Panc1 (cell line): ENCODE results near the gene CDK6. TPM values are rescaled to one million over a fixed set of nuclear protein-coding genes. Genes with fewer than 3 reads are reported as not detected.

Experiments
- ATAC-seq: fragments of 200-7000 bp; cut with Tn5 transposase; 2 replicates; pipeline ENCODE4 v1.9.1; 2020; ENCODE audit warnings: mild to moderate bottlenecking, moderate library complexity
- BruUV-seq: library from RNA; stranded (reverse); fragments of 400-500 nt; replicated peaks from 2 replicates; lab custom pipeline; 2021; lab: Mats Ljungman, UMichigan
- CTCF ChIA-PET: fragments of 300-600 bp; sonication (Branson Sonifier 250); formaldehyde crosslinking; loops from one replicate; lab custom pipeline; 2022; ENCODE audit warnings: antibody characterized with exemption; lab: Charles Lee
- POLR2A ChIA-PET: fragments of 300-600 bp; sonication (Branson Sonifier 250); formaldehyde crosslinking; loops from one replicate; lab custom pipeline; 2022; ENCODE audit warnings: antibody characterized with exemption; lab: Charles Lee
- DNase-seq: peaks from one replicate; pipeline ENCODE4 v3.0.0-alpha.2; 2010; ENCODE audit warnings: low read depth, low spot score
- H3K27ac ChIP-seq: 2 replicates; pipeline ENCODE4 v1.5.1; 2011; ENCODE audit warnings: mild to moderate bottlenecking, low read length, inconsistent platforms
- H3K27me3 ChIP-seq: fragments of 200-500 bp; sonication (Bioruptor generic); 2 replicates; pipeline ENCODE4 v1.6.0; 2014; ENCODE audit warnings: low read length, inconsistent platforms; ENCODE audit not compliant: control insufficient read depth, insufficient read depth
- H3K36me3 ChIP-seq: fragments of 200-500 bp; sonication (Bioruptor generic); 2 replicates; pipeline ENCODE4 v1.5.1; 2014; ENCODE audit warnings: inconsistent platforms, mild to moderate bottlenecking, low read length, moderate library complexity; ENCODE audit not compliant: control insufficient read depth, insufficient read depth
- H3K4me1 ChIP-seq: 2 replicates; pipeline ENCODE4 v1.5.1; 2011; ENCODE audit warnings: inconsistent platforms, mild to moderate bottlenecking, low read length, moderate library complexity; ENCODE audit not compliant: control insufficient read depth, insufficient read depth
- H3K4me3 ChIP-seq, 2 experiments: 2 replicates each; pipeline ENCODE4 v1.5.1; 2011 to 2012; ENCODE audit warnings: low read depth in 2 of 2, low read length in 2 of 2, mild to moderate bottlenecking in 2 of 2, inconsistent platforms in 1 of 2, moderate library complexity in 1 of 2
- H3K9me3 ChIP-seq: fragments of 200-500 bp; sonication (Bioruptor generic); 2 replicates; pipeline ENCODE4 v1.5.1; 2014; ENCODE audit warnings: low read depth, mild to moderate bottlenecking, inconsistent platforms, low read length, moderate library complexity; ENCODE audit not compliant: control insufficient read depth, insufficient read depth
- POLR2AphosphoS5 ChIP-seq: IDR thresholded peaks from 2 replicates; pipeline ENCODE4 v1.6.1; 2012; ENCODE audit warnings: mild to moderate bottlenecking, low read depth, low read length, moderate library complexity
- REST ChIP-seq, 2 experiments: IDR thresholded peaks; 2 replicates each; pipeline ENCODE4 v1.6.1; 2011 to 2012; ENCODE audit warnings: low read depth in 2 of 2, control low read depth in 1 of 2, low read length in 1 of 2, mild to moderate bottlenecking in 1 of 2, moderate library complexity in 1 of 2; ENCODE audit not compliant: insufficient read depth in 1 of 2
- SIN3A ChIP-seq: IDR thresholded peaks from 2 replicates; pipeline ENCODE4 v1.6.1; 2012; ENCODE audit warnings: low read depth, mild to moderate bottlenecking, low read length, moderate library complexity, borderline replicate concordance; ENCODE audit not compliant: insufficient read depth
- TCF7L2 ChIP-seq: IDR thresholded peaks from 2 replicates; pipeline ENCODE4 v1.6.1; 2011; ENCODE audit warnings: mild to moderate bottlenecking, low read depth, low read length, inconsistent platforms
- in situ Hi-C: cut with HindIII; loops from 2 replicates; pipeline ENCODE4 v1.10.0; 2016; ENCODE audit warnings: low sequenced_read_pairs, low pct_unique_long_range_greater_than_20kb
- intact Hi-C: fragments of 100-400 bp; cut with micrococcal nuclease; formaldehyde crosslinking; loops from one replicate; pipeline ENCODE4 v1.10.0; 2022; ENCODE audit not compliant: unreplicated experiment
- total RNA-seq: library from RNA; stranded (reverse); gene quantifications from one replicate; pipeline ENCODE4 v1.2.1, GENCODE V29; 2021; ENCODE audit not compliant: unreplicated experiment
- TF ChIP-seq, protein P1 (sequence below): fragments of 450-650 bp; IDR thresholded peaks from 2 replicates; pipeline ENCODE4 v1.5.1; 2017; ENCODE audit warnings: mild to moderate bottlenecking

Gene CDK6
- total RNA-seq, 1 experiment from 2014 or later, result 57.4 TPM

- Histone ChIP-seq H3K27me3 (no peaks in the 10 kb centered on the region), H3K4me3 (no peak overlapping the region), H3K9me3 (peaks cover 4% of the 10 kb centered on the region; the same call in 1 of the 2 replicates), H3K36me3 (no peaks in the 10 kb centered on the region), H3K4me1 (peaks cover 49% of the 10 kb centered on the region), H3K27ac (peak overlapping the region; percentile 44)
- ATAC-seq, result no peak
- intact Hi-C loops (no loop called here), in situ Hi-C loops (no loop called here)
- TF ChIP-seq POLR2AphosphoS5 (no peak), TCF7L2 (no peak), REST (IDR thresholded peaks at IDR 0.05; ENCODE audit: insufficient read depth in 1 of 2, low read depth in 2 of 2, low read length in 1 of 2) (no peak), SIN3A (no peak)
- TF ChIP-seq, protein P1, sequence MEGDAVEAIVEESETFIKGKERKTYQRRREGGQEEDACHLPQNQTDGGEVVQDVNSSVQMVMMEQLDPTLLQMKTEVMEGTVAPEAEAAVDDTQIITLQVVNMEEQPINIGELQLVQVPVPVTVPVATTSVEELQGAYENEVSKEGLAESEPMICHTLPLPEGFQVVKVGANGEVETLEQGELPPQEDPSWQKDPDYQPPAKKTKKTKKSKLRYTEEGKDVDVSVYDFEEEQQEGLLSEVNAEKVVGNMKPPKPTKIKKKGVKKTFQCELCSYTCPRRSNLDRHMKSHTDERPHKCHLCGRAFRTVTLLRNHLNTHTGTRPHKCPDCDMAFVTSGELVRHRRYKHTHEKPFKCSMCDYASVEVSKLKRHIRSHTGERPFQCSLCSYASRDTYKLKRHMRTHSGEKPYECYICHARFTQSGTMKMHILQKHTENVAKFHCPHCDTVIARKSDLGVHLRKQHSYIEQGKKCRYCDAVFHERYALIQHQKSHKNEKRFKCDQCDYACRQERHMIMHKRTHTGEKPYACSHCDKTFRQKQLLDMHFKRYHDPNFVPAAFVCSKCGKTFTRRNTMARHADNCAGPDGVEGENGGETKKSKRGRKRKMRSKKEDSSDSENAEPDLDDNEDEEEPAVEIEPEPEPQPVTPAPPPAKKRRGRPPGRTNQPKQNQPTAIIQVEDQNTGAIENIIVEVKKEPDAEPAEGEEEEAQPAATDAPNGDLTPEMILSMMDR, result no peak
- no peak for DNase-seq
- ChIA-PET CTCF (interaction anchor here (0.6 kb wide), 1 partner anchor 284 kb away, joined by 3 read pairs; no protein-coding TSS in a partner anchor), POLR2A (no interaction called here)
- BruUV-seq, result no TSS peak
Measured at GRCh38 chr7:92750447-92750839, 85.9 kb downstream of the CDK6 start.

DNA sequence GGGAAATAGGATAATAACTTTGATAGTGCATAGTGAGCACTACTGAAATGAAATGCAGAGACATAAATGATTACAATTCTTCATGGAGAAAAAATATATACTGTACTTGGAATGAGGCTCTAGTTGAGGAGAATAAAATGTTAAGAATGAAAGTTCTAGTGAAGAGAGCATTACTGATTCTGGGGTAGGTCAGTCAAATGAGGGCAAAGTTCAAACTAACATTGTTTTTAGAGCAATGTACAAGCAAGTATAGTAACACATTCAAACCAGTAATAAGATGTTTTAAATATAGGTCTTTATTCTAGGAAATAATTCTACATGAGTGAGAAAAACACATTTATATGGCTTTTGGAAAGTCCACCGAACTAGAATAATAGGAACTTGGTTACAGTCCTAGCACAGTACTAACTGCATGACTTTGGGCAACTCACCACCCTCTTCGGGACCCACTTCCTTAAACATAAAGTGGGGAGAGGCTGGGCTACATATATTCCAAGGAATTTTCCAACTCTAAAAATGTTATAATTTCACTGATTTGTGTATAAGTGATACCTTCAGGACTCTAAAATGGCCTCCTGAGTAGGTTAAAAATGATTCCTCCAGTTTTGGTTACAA lies 86.4 kb downstream of the CDK6 start:
- no TSS peak for BruUV-seq
- Histone ChIP-seq H3K4me3 (no peak overlapping the region), H3K27ac (peak overlapping the region; percentile 44), H3K4me1 (peaks cover 45% of the 10 kb centered on the region), H3K9me3 (peaks cover 4% of the 10 kb centered on the region; the same call in 1 of the 2 replicates), H3K27me3 (no peaks in the 10 kb centered on the region), H3K36me3 (no peaks in the 10 kb centered on the region)
- ATAC-seq (no peak), DNase-seq (no peak)
- in situ Hi-C loops (no loop called here), intact Hi-C loops (loop anchor here (10.0 kb wide), 1 partner anchor 65 kb away; no protein-coding TSS in a partner anchor)
- POLR2A ChIA-PET, result no interaction called here
- no peak for TF ChIP-seq REST (IDR thresholded peaks at IDR 0.05; ENCODE audit: insufficient read depth in 1 of 2, low read depth in 2 of 2, low read length in 1 of 2)
- TF ChIP-seq, protein P1, result no peak
- TF ChIP-seq SIN3A, result no peak
- no peak for TF ChIP-seq POLR2AphosphoS5
- no peak for TF ChIP-seq TCF7L2
- CTCF ChIA-PET, result no interaction called here
